Measurements from ENCODE around the gene ZNF282.

DNA sequence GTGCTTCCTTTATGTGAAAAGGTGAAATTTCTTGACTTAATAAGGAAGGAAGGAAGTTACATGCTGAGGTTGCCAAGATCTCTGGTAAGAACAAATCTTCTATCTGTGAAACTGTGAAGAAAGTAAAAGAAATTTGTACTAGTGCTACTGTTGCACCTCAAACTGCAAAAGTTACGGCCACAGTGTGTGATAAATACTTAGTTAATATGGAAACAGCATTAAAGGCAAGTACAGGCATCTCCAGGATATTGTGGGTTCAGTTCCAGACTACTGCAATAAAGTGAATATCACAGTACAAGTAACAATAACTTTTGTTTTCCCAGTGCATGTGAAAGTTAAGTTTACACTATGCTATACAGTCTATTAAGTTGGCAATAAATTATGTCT, 22.8 kb upstream of the ZNF282 start:
- TF ChIP-seq, protein P1, sequence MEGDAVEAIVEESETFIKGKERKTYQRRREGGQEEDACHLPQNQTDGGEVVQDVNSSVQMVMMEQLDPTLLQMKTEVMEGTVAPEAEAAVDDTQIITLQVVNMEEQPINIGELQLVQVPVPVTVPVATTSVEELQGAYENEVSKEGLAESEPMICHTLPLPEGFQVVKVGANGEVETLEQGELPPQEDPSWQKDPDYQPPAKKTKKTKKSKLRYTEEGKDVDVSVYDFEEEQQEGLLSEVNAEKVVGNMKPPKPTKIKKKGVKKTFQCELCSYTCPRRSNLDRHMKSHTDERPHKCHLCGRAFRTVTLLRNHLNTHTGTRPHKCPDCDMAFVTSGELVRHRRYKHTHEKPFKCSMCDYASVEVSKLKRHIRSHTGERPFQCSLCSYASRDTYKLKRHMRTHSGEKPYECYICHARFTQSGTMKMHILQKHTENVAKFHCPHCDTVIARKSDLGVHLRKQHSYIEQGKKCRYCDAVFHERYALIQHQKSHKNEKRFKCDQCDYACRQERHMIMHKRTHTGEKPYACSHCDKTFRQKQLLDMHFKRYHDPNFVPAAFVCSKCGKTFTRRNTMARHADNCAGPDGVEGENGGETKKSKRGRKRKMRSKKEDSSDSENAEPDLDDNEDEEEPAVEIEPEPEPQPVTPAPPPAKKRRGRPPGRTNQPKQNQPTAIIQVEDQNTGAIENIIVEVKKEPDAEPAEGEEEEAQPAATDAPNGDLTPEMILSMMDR (conservative IDR thresholded peaks at IDR 0.05; ENCODE audit: low read depth, low read length): no peak
- TF ChIP-seq EZH2 (IDR thresholded peaks at IDR 0.05; ENCODE audit: low read length, unreplicated experiment): no peak
